D721Med (cell line): Measurements from ENCODE around the gene NCBP3.
"Not testable (repeated sequence)": the region's sequence is repeated elsewhere in the genome, so short reads cannot be mapped to it uniquely, and the experiment has no call there.

ENCODE experiments used
- DNase-seq: peaks from one replicate; pipeline ENCODE4 v3.0.0; 2011; ENCODE audit warnings: low spot score; ENCODE audit not compliant: insufficient read length
- FAIRE-seq: peaks from 2 replicates; lab custom pipeline; 2011; peaks lifted over from hg19 to GRCh38; lab: Jason Lieb, UNC
- CTCF ChIP-seq: IDR thresholded peaks from 2 replicates; pipeline ENCODE4 v1.5.1; 2012; ENCODE audit warnings: mild to moderate bottlenecking, control low read depth; ENCODE audit not compliant: insufficient read depth; ENCODE audit errors: missing control alignments

NCBP3 gene

GRCh38 chr17:3792481-3792880 lies 53.6 kb downstream of the NCBP3 start:
- DNase-seq (no peak), FAIRE-seq (no peak)
- no peak for TF ChIP-seq CTCF

- TF ChIP-seq CTCF = no peak
- FAIRE-seq (no peak), DNase-seq (no peak)
Observed at GRCh38 chr17:3788200-3788599, 57.8 kb downstream of the NCBP3 start.

DNA sequence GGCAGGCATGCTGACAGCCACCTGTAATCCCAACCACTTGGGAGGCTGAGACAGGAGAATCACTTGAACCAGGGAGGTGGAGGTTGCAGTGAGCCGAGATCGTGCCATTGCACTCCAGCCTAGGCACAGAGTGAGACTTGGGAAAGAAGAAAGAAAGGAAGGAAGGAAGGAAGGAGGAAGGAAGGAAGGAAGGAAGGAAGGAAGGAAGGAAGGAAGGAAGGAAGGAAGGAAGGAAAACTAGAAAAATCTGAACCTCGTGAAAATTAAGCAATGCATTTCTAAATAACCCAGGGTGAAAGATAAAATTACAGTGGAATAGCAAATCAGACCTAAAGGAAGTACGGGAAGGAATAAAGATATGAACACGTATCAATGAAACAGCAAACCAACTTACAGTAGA lies 60.7 kb downstream of the NCBP3 start:
- DNase-seq, FAIRE-seq: not testable (repeated sequence)

- FAIRE-seq = no peak
- no peak for DNase-seq
- TF ChIP-seq CTCF = no peak
Observed at GRCh38 chr17:3782751-3783150, 63.3 kb downstream of the NCBP3 start.

DNA sequence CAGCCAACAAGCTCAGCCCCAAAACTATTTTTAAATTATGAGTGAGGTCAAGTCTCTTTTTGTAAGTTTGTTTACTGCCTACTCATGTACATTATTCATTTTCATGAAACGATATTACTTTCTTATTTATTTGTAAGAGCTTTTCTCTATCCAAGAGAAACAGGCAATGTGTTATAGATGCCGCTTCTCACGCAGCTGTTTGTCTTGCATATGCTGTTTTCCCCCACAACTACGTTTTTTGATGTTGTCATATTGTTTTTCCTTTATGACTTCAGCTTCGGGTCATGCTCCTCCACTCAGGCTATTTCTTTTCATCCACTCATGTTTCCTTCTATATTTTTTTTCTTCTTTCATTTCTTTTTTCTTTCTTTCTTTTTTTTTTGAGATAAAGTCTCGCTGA lies 65.1 kb downstream of the NCBP3 start:
- DNase-seq = no peak

GRCh38 chr17:3777366-3778120 lies 68.5 kb downstream of the NCBP3 start:
- FAIRE-seq (no peak), DNase-seq (no peak)
- no peak for TF ChIP-seq CTCF

More for the DNA sequence above, 65.1 kb downstream of the NCBP3 start:
- no peak for FAIRE-seq
- no peak for TF ChIP-seq CTCF

- DNase-seq = no peak
- TF ChIP-seq CTCF = no peak
- no peak for FAIRE-seq
Observed at GRCh38 chr17:3773966-3774365, 72.1 kb downstream of the NCBP3 start.
